ENCODE results near the gene FAM81A. TPM values are rescaled to one million over a fixed set of nuclear protein-coding genes. Genes with fewer than 3 reads are reported as not detected.

FAM81A gene
- total RNA-seq, 1 experiment from 2014 or later, result 2.0 TPM

DNA sequence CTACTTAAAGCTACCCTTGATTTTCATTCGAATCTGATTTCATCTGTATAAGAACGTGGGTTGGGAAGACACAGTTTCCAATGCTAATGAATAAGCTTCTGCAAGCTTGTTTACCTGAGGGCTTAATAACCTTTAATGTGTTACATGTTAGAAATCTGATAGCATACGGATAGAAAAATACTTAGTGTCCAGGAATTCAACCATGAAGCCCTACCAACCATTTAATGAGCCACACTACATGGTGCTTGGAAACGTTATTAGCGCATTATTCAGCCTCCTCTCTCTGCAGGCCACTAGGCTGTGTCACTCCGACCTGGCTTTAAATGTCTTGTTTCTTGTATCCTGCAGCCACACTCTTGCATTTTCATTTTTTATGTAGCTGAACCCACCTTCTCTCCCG lies 1.6 kb downstream of the FAM81A start (continued):
- TF ChIP-seq, protein P1, sequence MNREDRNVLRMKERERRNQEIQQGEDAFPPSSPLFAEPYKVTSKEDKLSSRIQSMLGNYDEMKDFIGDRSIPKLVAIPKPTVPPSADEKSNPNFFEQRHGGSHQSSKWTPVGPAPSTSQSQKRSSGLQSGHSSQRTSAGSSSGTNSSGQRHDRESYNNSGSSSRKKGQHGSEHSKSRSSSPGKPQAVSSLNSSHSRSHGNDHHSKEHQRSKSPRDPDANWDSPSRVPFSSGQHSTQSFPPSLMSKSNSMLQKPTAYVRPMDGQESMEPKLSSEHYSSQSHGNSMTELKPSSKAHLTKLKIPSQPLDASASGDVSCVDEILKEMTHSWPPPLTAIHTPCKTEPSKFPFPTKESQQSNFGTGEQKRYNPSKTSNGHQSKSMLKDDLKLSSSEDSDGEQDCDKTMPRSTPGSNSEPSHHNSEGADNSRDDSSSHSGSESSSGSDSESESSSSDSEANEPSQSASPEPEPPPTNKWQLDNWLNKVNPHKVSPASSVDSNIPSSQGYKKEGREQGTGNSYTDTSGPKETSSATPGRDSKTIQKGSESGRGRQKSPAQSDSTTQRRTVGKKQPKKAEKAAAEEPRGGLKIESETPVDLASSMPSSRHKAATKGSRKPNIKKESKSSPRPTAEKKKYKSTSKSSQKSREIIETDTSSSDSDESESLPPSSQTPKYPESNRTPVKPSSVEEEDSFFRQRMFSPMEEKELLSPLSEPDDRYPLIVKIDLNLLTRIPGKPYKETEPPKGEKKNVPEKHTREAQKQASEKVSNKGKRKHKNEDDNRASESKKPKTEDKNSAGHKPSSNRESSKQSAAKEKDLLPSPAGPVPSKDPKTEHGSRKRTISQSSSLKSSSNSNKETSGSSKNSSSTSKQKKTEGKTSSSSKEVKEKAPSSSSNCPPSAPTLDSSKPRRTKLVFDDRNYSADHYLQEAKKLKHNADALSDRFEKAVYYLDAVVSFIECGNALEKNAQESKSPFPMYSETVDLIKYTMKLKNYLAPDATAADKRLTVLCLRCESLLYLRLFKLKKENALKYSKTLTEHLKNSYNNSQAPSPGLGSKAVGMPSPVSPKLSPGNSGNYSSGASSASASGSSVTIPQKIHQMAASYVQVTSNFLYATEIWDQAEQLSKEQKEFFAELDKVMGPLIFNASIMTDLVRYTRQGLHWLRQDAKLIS (CRISPR knock-in tag; IDR thresholded peaks at IDR 0.05; ENCODE audit: borderline replicate concordance), result no peak
- TF ChIP-seq, protein P2, sequence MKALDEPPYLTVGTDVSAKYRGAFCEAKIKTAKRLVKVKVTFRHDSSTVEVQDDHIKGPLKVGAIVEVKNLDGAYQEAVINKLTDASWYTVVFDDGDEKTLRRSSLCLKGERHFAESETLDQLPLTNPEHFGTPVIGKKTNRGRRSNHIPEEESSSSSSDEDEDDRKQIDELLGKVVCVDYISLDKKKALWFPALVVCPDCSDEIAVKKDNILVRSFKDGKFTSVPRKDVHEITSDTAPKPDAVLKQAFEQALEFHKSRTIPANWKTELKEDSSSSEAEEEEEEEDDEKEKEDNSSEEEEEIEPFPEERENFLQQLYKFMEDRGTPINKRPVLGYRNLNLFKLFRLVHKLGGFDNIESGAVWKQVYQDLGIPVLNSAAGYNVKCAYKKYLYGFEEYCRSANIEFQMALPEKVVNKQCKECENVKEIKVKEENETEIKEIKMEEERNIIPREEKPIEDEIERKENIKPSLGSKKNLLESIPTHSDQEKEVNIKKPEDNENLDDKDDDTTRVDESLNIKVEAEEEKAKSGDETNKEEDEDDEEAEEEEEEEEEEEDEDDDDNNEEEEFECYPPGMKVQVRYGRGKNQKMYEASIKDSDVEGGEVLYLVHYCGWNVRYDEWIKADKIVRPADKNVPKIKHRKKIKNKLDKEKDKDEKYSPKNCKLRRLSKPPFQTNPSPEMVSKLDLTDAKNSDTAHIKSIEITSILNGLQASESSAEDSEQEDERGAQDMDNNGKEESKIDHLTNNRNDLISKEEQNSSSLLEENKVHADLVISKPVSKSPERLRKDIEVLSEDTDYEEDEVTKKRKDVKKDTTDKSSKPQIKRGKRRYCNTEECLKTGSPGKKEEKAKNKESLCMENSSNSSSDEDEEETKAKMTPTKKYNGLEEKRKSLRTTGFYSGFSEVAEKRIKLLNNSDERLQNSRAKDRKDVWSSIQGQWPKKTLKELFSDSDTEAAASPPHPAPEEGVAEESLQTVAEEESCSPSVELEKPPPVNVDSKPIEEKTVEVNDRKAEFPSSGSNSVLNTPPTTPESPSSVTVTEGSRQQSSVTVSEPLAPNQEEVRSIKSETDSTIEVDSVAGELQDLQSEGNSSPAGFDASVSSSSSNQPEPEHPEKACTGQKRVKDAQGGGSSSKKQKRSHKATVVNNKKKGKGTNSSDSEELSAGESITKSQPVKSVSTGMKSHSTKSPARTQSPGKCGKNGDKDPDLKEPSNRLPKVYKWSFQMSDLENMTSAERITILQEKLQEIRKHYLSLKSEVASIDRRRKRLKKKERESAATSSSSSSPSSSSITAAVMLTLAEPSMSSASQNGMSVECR (CRISPR knock-in tag; IDR thresholded peaks at IDR 0.05; ENCODE audit: borderline replicate concordance), result no peak
- TF ChIP-seq TP53 (CRISPR knock-in tag; IDR thresholded peaks at IDR 0.05), result no peak
- TF ChIP-seq GABPB1 (CRISPR knock-in tag; IDR thresholded peaks at IDR 0.05), result no peak
- no peak for TF ChIP-seq ZNF317 (CRISPR knock-in tag; IDR thresholded peaks at IDR 0.05; ENCODE audit: borderline replicate concordance, low read depth)
- no peak for TF ChIP-seq ZNF423 (CRISPR knock-in tag; IDR thresholded peaks at IDR 0.05)
- TF ChIP-seq ZNF263 (CRISPR knock-in tag; IDR thresholded peaks at IDR 0.05; ENCODE audit: low read depth), result no peak
- TF ChIP-seq, protein P3, sequence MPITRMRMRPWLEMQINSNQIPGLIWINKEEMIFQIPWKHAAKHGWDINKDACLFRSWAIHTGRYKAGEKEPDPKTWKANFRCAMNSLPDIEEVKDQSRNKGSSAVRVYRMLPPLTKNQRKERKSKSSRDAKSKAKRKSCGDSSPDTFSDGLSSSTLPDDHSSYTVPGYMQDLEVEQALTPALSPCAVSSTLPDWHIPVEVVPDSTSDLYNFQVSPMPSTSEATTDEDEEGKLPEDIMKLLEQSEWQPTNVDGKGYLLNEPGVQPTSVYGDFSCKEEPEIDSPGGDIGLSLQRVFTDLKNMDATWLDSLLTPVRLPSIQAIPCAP (CRISPR knock-in tag; IDR thresholded peaks at IDR 0.05), result no peak
- no peak for TF ChIP-seq PRRX2 (CRISPR knock-in tag; IDR thresholded peaks at IDR 0.05)

DNA sequence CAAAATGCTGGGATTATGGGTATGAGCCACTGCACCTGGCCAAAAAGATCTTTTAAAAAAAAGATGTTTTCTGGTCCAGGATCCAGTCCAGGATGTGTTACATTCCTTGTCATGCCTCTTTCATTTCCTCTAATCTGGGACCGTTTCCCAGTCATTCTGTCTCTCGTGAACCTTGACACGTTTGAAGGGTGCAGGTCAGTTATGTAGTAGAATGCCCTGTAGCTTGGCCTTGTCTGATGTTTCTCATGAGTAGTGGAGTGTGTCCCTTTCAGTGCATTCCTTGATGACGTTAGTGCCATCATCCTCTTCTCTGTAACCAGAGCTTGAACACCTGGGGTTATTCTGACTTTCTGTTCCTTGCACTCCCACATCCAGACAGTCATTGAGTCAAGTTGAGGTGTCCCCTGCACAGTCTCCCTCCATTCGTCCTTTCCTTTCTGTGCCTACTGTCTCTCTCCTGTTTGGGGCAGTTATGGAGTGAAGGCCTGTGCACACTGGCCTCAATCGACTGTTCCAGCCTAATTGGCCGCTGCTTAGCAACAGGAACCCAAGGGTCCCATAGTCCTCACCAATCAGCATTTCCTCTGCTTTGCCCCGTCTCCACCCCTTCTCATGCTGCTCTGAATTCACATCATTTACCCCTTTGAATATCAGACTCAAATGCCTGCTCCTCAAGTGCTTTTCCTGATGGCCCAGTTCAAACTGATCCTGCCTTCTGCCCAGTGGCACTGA lies 5.5 kb downstream of the FAM81A start:
- Mint-ChIP-seq H3K4me3 (no peak overlapping the region), H3K27ac (no peak overlapping the region; the same call in 1 of the 2 replicates), H3K36me3 (no peaks in the 10 kb centered on the region), H3K27me3 (ENCODE audit: low read depth) (peaks cover 31% of the 10 kb centered on the region), H3K4me1 (peaks cover 29% of the 10 kb centered on the region), H3K9me3 (no peaks in the 10 kb centered on the region)
- ChIA-PET POLR2A (no interaction called here), CTCF (interaction anchor here (1.6 to 2.2 kb wide), 3 partner anchors 22 to 196 kb away, joined by 6 to 9 read pairs (median 8); no protein-coding TSS in a partner anchor)
- TF ChIP-seq RELA (CRISPR knock-in tag; IDR thresholded peaks at IDR 0.05; ENCODE audit: borderline replicate concordance) (no peak), CREM (CRISPR knock-in tag; IDR thresholded peaks at IDR 0.05) (no peak), GABPB1 (CRISPR knock-in tag; IDR thresholded peaks at IDR 0.05) (no peak)
- TF ChIP-seq, protein P4, sequence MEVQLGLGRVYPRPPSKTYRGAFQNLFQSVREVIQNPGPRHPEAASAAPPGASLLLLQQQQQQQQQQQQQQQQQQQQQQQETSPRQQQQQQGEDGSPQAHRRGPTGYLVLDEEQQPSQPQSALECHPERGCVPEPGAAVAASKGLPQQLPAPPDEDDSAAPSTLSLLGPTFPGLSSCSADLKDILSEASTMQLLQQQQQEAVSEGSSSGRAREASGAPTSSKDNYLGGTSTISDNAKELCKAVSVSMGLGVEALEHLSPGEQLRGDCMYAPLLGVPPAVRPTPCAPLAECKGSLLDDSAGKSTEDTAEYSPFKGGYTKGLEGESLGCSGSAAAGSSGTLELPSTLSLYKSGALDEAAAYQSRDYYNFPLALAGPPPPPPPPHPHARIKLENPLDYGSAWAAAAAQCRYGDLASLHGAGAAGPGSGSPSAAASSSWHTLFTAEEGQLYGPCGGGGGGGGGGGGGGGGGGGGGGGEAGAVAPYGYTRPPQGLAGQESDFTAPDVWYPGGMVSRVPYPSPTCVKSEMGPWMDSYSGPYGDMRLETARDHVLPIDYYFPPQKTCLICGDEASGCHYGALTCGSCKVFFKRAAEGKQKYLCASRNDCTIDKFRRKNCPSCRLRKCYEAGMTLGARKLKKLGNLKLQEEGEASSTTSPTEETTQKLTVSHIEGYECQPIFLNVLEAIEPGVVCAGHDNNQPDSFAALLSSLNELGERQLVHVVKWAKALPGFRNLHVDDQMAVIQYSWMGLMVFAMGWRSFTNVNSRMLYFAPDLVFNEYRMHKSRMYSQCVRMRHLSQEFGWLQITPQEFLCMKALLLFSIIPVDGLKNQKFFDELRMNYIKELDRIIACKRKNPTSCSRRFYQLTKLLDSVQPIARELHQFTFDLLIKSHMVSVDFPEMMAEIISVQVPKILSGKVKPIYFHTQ (CRISPR knock-in tag; IDR thresholded peaks at IDR 0.05), result no peak
- TF ChIP-seq, protein P5, sequence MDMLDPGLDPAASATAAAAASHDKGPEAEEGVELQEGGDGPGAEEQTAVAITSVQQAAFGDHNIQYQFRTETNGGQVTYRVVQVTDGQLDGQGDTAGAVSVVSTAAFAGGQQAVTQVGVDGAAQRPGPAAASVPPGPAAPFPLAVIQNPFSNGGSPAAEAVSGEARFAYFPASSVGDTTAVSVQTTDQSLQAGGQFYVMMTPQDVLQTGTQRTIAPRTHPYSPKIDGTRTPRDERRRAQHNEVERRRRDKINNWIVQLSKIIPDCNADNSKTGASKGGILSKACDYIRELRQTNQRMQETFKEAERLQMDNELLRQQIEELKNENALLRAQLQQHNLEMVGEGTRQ (CRISPR knock-in tag; IDR thresholded peaks at IDR 0.05), result no peak
- TF ChIP-seq, protein P6, sequence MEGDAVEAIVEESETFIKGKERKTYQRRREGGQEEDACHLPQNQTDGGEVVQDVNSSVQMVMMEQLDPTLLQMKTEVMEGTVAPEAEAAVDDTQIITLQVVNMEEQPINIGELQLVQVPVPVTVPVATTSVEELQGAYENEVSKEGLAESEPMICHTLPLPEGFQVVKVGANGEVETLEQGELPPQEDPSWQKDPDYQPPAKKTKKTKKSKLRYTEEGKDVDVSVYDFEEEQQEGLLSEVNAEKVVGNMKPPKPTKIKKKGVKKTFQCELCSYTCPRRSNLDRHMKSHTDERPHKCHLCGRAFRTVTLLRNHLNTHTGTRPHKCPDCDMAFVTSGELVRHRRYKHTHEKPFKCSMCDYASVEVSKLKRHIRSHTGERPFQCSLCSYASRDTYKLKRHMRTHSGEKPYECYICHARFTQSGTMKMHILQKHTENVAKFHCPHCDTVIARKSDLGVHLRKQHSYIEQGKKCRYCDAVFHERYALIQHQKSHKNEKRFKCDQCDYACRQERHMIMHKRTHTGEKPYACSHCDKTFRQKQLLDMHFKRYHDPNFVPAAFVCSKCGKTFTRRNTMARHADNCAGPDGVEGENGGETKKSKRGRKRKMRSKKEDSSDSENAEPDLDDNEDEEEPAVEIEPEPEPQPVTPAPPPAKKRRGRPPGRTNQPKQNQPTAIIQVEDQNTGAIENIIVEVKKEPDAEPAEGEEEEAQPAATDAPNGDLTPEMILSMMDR (IDR thresholded peaks at IDR 0.05), result no peak
- ATAC-seq (peak; percentile 77), DNase-seq (ENCODE audit: low spot score) (no peak)

Measured in WTC11 (cell line).